22Rv1 (cell line): ENCODE data around the gene SETD5.

ENCODE experiments used
- ZFX ChIP-seq: fragments of 450-650 bp; IDR thresholded peaks from 2 replicates; pipeline ENCODE4 v1.6.1; 2017; ENCODE audit warnings: antibody characterized with exemption, borderline replicate concordance
- TF ChIP-seq, protein P1 (sequence below): fragments of 450-650 bp; IDR thresholded peaks from 2 replicates; pipeline ENCODE4 v1.5.1; 2017; ENCODE audit warnings: mild to moderate bottlenecking

DNA sequence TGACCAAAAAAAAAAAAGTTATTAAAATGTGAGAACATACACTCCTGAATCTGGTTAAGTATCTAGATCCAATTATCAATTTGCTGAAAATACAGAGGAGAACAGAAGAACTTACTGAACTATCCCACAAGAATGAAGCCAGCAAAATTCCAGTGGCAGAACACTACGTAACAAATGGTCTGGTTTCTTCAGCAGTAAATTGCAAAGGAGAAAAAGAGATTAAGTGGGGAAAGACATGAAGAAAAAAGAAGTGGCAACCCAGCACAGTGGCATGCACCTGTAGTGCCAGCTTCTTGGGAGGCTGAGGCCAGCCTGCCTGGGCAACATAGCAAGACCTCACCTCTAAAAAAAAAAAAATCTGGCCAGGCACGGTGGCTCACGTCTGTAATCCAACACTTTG, 94.1 kb downstream of the SETD5 start:
- TF ChIP-seq, protein P1, sequence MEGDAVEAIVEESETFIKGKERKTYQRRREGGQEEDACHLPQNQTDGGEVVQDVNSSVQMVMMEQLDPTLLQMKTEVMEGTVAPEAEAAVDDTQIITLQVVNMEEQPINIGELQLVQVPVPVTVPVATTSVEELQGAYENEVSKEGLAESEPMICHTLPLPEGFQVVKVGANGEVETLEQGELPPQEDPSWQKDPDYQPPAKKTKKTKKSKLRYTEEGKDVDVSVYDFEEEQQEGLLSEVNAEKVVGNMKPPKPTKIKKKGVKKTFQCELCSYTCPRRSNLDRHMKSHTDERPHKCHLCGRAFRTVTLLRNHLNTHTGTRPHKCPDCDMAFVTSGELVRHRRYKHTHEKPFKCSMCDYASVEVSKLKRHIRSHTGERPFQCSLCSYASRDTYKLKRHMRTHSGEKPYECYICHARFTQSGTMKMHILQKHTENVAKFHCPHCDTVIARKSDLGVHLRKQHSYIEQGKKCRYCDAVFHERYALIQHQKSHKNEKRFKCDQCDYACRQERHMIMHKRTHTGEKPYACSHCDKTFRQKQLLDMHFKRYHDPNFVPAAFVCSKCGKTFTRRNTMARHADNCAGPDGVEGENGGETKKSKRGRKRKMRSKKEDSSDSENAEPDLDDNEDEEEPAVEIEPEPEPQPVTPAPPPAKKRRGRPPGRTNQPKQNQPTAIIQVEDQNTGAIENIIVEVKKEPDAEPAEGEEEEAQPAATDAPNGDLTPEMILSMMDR, result no peak
- TF ChIP-seq ZFX, result no peak
